ENCODE measurements around the gene AVL9.
A peak's percentile ranks its signal among the peaks of the same experiment; 100 is the strongest.

AVL9 gene

GRCh38 chr7:32535162-32535702 lies 39.9 kb downstream of the AVL9 start:
- H3K4me1 Mint-ChIP-seq (ENCODE audit: low read depth), result peaks cover 7% of the 10 kb centered on the region
- H3K9me3 Mint-ChIP-seq, result no peaks in the 10 kb centered on the region
- H3K36me3 Mint-ChIP-seq (ENCODE audit: low read depth), result peaks cover 11% of the 10 kb centered on the region
- H3K27ac Mint-ChIP-seq, result no peak overlapping the region
- H3K27me3 Mint-ChIP-seq (ENCODE audit: low read depth), result no peaks in the 10 kb centered on the region
- H3K4me3 Mint-ChIP-seq, result no peak overlapping the region

GRCh38 chr7:32536016-32536415 lies 40.7 kb downstream of the AVL9 start:
- H3K27ac Mint-ChIP-seq, result no peak overlapping the region
- H3K9me3 Mint-ChIP-seq, result no peaks in the 10 kb centered on the region
- no peaks in the 10 kb centered on the region for H3K27me3 Mint-ChIP-seq (ENCODE audit: low read depth)
- no peak overlapping the region for H3K4me3 Mint-ChIP-seq
- H3K36me3 Mint-ChIP-seq (ENCODE audit: low read depth), result peaks cover 11% of the 10 kb centered on the region
- peaks cover 7% of the 10 kb centered on the region for H3K4me1 Mint-ChIP-seq (ENCODE audit: low read depth)

- peaks cover 11% of the 10 kb centered on the region for H3K36me3 Mint-ChIP-seq (ENCODE audit: low read depth)
- H3K4me1 Mint-ChIP-seq (ENCODE audit: low read depth), result peaks cover 7% of the 10 kb centered on the region
- no peak overlapping the region for H3K27ac Mint-ChIP-seq
Observed at GRCh38 chr7:32536585-32536984, 41.3 kb downstream of the AVL9 start.

GRCh38 chr7:32537760-32538159 lies 42.5 kb downstream of the AVL9 start:
- peaks cover 9% of the 10 kb centered on the region for H3K36me3 Mint-ChIP-seq (ENCODE audit: low read depth)
- H3K4me3 Mint-ChIP-seq, result no peak overlapping the region
- no peaks in the 10 kb centered on the region for H3K9me3 Mint-ChIP-seq
- no peak overlapping the region for H3K27ac Mint-ChIP-seq
- H3K4me1 Mint-ChIP-seq (ENCODE audit: low read depth), result peaks cover 7% of the 10 kb centered on the region
- H3K27me3 Mint-ChIP-seq (ENCODE audit: low read depth), result no peaks in the 10 kb centered on the region

More at GRCh38 chr7:32536585-32536984, 41.3 kb downstream of the AVL9 start:
- H3K27me3 Mint-ChIP-seq (ENCODE audit: low read depth), result no peaks in the 10 kb centered on the region
- H3K9me3 Mint-ChIP-seq, result no peaks in the 10 kb centered on the region
- no peak overlapping the region for H3K4me3 Mint-ChIP-seq

- Mint-ChIP-seq H3K4me1 (ENCODE audit: low read depth) (peaks cover 11% of the 10 kb centered on the region), H3K27me3 (ENCODE audit: low read depth) (no peaks in the 10 kb centered on the region), H3K9me3 (no peaks in the 10 kb centered on the region), H3K4me3 (no peak overlapping the region), H3K27ac (no peak overlapping the region), H3K36me3 (ENCODE audit: low read depth) (peaks cover 8% of the 10 kb centered on the region)
Observed at GRCh38 chr7:32539366-32539765, 44.1 kb downstream of the AVL9 start.

GRCh38 chr7:32539919-32540531 lies 44.7 kb downstream of the AVL9 start:
- peaks cover 8% of the 10 kb centered on the region for H3K36me3 Mint-ChIP-seq (ENCODE audit: low read depth)
- H3K4me1 Mint-ChIP-seq (ENCODE audit: low read depth), result peaks cover 11% of the 10 kb centered on the region
- H3K9me3 Mint-ChIP-seq, result no peaks in the 10 kb centered on the region
- no peak overlapping the region for H3K27ac Mint-ChIP-seq
- H3K27me3 Mint-ChIP-seq (ENCODE audit: low read depth), result no peaks in the 10 kb centered on the region
- H3K4me3 Mint-ChIP-seq, result no peak overlapping the region

GRCh38 chr7:32542595-32542994 lies 47.3 kb downstream of the AVL9 start:
- H3K27me3 Mint-ChIP-seq (ENCODE audit: low read depth), result no peaks in the 10 kb centered on the region
- no peaks in the 10 kb centered on the region for H3K9me3 Mint-ChIP-seq
- no peak overlapping the region for H3K27ac Mint-ChIP-seq
- H3K36me3 Mint-ChIP-seq (ENCODE audit: low read depth), result peaks cover 10% of the 10 kb centered on the region
- no peak overlapping the region for H3K4me3 Mint-ChIP-seq
- H3K4me1 Mint-ChIP-seq (ENCODE audit: low read depth), result peaks cover 11% of the 10 kb centered on the region

- H3K4me1 Mint-ChIP-seq (ENCODE audit: low read depth), result peaks cover 4% of the 10 kb centered on the region
- peaks cover 29% of the 10 kb centered on the region for H3K36me3 Mint-ChIP-seq (ENCODE audit: low read depth)
- H3K27me3 Mint-ChIP-seq (ENCODE audit: low read depth), result no peaks in the 10 kb centered on the region
- H3K4me3 Mint-ChIP-seq, result no peak overlapping the region
- no peak overlapping the region for H3K27ac Mint-ChIP-seq
- H3K9me3 Mint-ChIP-seq, result no peaks in the 10 kb centered on the region
Observed at GRCh38 chr7:32559480-32559879, 64.2 kb downstream of the AVL9 start.

- H3K27ac Mint-ChIP-seq, result no peak overlapping the region
- H3K36me3 Mint-ChIP-seq (ENCODE audit: low read depth), result peaks cover 26% of the 10 kb centered on the region
- H3K9me3 Mint-ChIP-seq, result no peaks in the 10 kb centered on the region
- peaks cover 4% of the 10 kb centered on the region for H3K4me1 Mint-ChIP-seq (ENCODE audit: low read depth)
- H3K27me3 Mint-ChIP-seq (ENCODE audit: low read depth), result no peaks in the 10 kb centered on the region
- no peak overlapping the region for H3K4me3 Mint-ChIP-seq
Observed at GRCh38 chr7:32560075-32560474, 64.8 kb downstream of the AVL9 start.

- Mint-ChIP-seq H3K36me3 (ENCODE audit: low read depth) (peaks cover 26% of the 10 kb centered on the region), H3K27ac (peak overlapping the region; percentile 3), H3K27me3 (ENCODE audit: low read depth) (no peaks in the 10 kb centered on the region), H3K4me1 (ENCODE audit: low read depth) (peaks cover 4% of the 10 kb centered on the region), H3K9me3 (no peaks in the 10 kb centered on the region), H3K4me3 (no peak overlapping the region)
Observed at GRCh38 chr7:32561613-32562012, 66.3 kb downstream of the AVL9 start.

- Mint-ChIP-seq H3K4me1 (ENCODE audit: low read depth) (peaks cover 4% of the 10 kb centered on the region), H3K27me3 (ENCODE audit: low read depth) (no peaks in the 10 kb centered on the region), H3K27ac (no peak overlapping the region), H3K9me3 (no peaks in the 10 kb centered on the region), H3K36me3 (ENCODE audit: low read depth) (peaks cover 16% of the 10 kb centered on the region), H3K4me3 (no peak overlapping the region)
Observed at GRCh38 chr7:32564542-32564941, 69.3 kb downstream of the AVL9 start.

- Mint-ChIP-seq H3K4me1 (ENCODE audit: low read depth) (no peaks in the 10 kb centered on the region), H3K36me3 (ENCODE audit: low read depth) (peaks cover 16% of the 10 kb centered on the region), H3K27me3 (ENCODE audit: low read depth) (no peaks in the 10 kb centered on the region), H3K4me3 (no peak overlapping the region), H3K27ac (no peak overlapping the region), H3K9me3 (no peaks in the 10 kb centered on the region)
Observed at GRCh38 chr7:32569388-32570289, 74.3 kb downstream of the AVL9 start.

GRCh38 chr7:32573110-32573687 lies 77.9 kb downstream of the AVL9 start:
- no peak overlapping the region for H3K4me3 Mint-ChIP-seq
- no peak overlapping the region for H3K27ac Mint-ChIP-seq
- no peaks in the 10 kb centered on the region for H3K4me1 Mint-ChIP-seq (ENCODE audit: low read depth)
- H3K27me3 Mint-ChIP-seq (ENCODE audit: low read depth), result no peaks in the 10 kb centered on the region
- H3K9me3 Mint-ChIP-seq, result no peaks in the 10 kb centered on the region
- H3K36me3 Mint-ChIP-seq (ENCODE audit: low read depth), result peaks cover 32% of the 10 kb centered on the region

- no peak overlapping the region for H3K27ac Mint-ChIP-seq
- H3K4me3 Mint-ChIP-seq, result no peak overlapping the region
- H3K4me1 Mint-ChIP-seq (ENCODE audit: low read depth), result no peaks in the 10 kb centered on the region
- H3K36me3 Mint-ChIP-seq (ENCODE audit: low read depth), result peaks cover 31% of the 10 kb centered on the region
- no peaks in the 10 kb centered on the region for H3K27me3 Mint-ChIP-seq (ENCODE audit: low read depth)
- H3K9me3 Mint-ChIP-seq, result no peaks in the 10 kb centered on the region
Observed at GRCh38 chr7:32574626-32575025, 79.3 kb downstream of the AVL9 start.

- Mint-ChIP-seq H3K27ac (no peak overlapping the region), H3K4me3 (no peak overlapping the region), H3K36me3 (ENCODE audit: low read depth) (peaks cover 41% of the 10 kb centered on the region), H3K9me3 (no peaks in the 10 kb centered on the region), H3K27me3 (ENCODE audit: low read depth) (no peaks in the 10 kb centered on the region), H3K4me1 (ENCODE audit: low read depth) (no peaks in the 10 kb centered on the region)
Observed at GRCh38 chr7:32577421-32577820, 82.1 kb downstream of the AVL9 start.
